Forelimb muscle (tissue), 1 donor: ENCODE data around the gene ENTPD2. TPM values are rescaled to one million over a fixed set of nuclear protein-coding genes. Genes with fewer than 3 reads are reported as not detected.

Experiments used
- polyA plus RNA-seq: library from polyadenylated mRNA; unstranded; fragments of 120-200 nt; gene quantifications from one replicate; pipeline ENCODE4 v1.2.1, GENCODE V29; 2013; ENCODE audit not compliant: insufficient read length

Gene ENTPD2
- polyA plus RNA-seq, 1 donor: 16.2 TPM

Other genes with a start within 250 kb of the ENTPD2 start
- gene RABL6, start 246.1 kb downstream of the ENTPD2 start, polyA plus RNA-seq: 59.8 TPM
- gene AJM1, start 211.6 kb downstream of the ENTPD2 start, polyA plus RNA-seq: 2.4 TPM
- gene PHPT1, start 204.7 kb downstream of the ENTPD2 start, polyA plus RNA-seq: 99.6 TPM
- 4.8 TPM for gene MAMDC4, start 201.7 kb downstream of the ENTPD2 start, polyA plus RNA-seq
- gene EDF1, start 187.8 kb downstream of the ENTPD2 start, polyA plus RNA-seq: 312 TPM
- 11.0 TPM for gene TRAF2, start 167.5 kb downstream of the ENTPD2 start, polyA plus RNA-seq
- gene FBXW5, start 109.3 kb downstream of the ENTPD2 start, polyA plus RNA-seq: 41.2 TPM
- 0.32 TPM for gene C8G, start 108.8 kb downstream of the ENTPD2 start, polyA plus RNA-seq
- gene LCN12, start 101.8 kb downstream of the ENTPD2 start, polyA plus RNA-seq: 0.71 TPM
- 21.9 TPM for gene PTGDS, start 76.6 kb downstream of the ENTPD2 start, polyA plus RNA-seq
- 0.61 TPM for gene LCNL1, start 71.1 kb downstream of the ENTPD2 start, polyA plus RNA-seq
- gene PAXX, start 61.6 kb downstream of the ENTPD2 start, polyA plus RNA-seq: 22.8 TPM
- gene CLIC3, start 57.5 kb downstream of the ENTPD2 start, polyA plus RNA-seq: 0.42 TPM
- gene ABCA2, start 25.8 kb downstream of the ENTPD2 start, polyA plus RNA-seq: 16.5 TPM
- 0.08 TPM for gene FUT7, start 22.0 kb downstream of the ENTPD2 start, polyA plus RNA-seq
- 40.9 TPM for gene NPDC1, start 7.9 kb downstream of the ENTPD2 start, polyA plus RNA-seq
- gene SAPCD2, start 16.5 kb upstream of the ENTPD2 start, polyA plus RNA-seq: 3.6 TPM
- 1.9 TPM for gene UAP1L1, start 23.5 kb upstream of the ENTPD2 start, polyA plus RNA-seq
- 38.6 TPM for gene MAN1B1, start 32.9 kb upstream of the ENTPD2 start, polyA plus RNA-seq
- 21.7 TPM for gene DPP7, start 60.7 kb upstream of the ENTPD2 start, polyA plus RNA-seq
- gene GRIN1, start 85.1 kb upstream of the ENTPD2 start, polyA plus RNA-seq: not detected
- 0.11 TPM for gene LRRC26, start 116.0 kb upstream of the ENTPD2 start, polyA plus RNA-seq
- gene TMEM210, start 118.0 kb upstream of the ENTPD2 start, polyA plus RNA-seq: not detected
- 30.4 TPM for gene ANAPC2, start 134.5 kb upstream of the ENTPD2 start, polyA plus RNA-seq
- gene SSNA1, start 134.6 kb upstream of the ENTPD2 start, polyA plus RNA-seq: 53.7 TPM
- 10.9 TPM for gene TPRN, start 146.7 kb upstream of the ENTPD2 start, polyA plus RNA-seq
- 33.0 TPM for gene TMEM203, start 151.6 kb upstream of the ENTPD2 start, polyA plus RNA-seq
- gene NDOR1, start 151.6 kb upstream of the ENTPD2 start, polyA plus RNA-seq: 7.0 TPM
- gene RNF208, start 168.2 kb upstream of the ENTPD2 start, polyA plus RNA-seq: 2.5 TPM
- gene CYSRT1, start 171.1 kb upstream of the ENTPD2 start, polyA plus RNA-seq: 2.4 TPM
- 2.4 TPM for gene RNF224, start 173.4 kb upstream of the ENTPD2 start, polyA plus RNA-seq
- 1.5 TPM for gene SLC34A3, start 176.8 kb upstream of the ENTPD2 start, polyA plus RNA-seq
- gene TUBB4B, start 187.2 kb upstream of the ENTPD2 start, polyA plus RNA-seq: 146 TPM
- 0.18 TPM for gene STPG3, start 197.2 kb upstream of the ENTPD2 start, polyA plus RNA-seq
- gene NELFB, start 201.3 kb upstream of the ENTPD2 start, polyA plus RNA-seq: 45.6 TPM
- 7.6 TPM for gene TOR4A, start 223.7 kb upstream of the ENTPD2 start, polyA plus RNA-seq
- gene NRARP, start 248.2 kb upstream of the ENTPD2 start, polyA plus RNA-seq: 3.8 TPM